H1 (cell line): ENCODE measurements around the gene SLC6A7. TPM values are rescaled to one million over a fixed set of nuclear protein-coding genes. Genes with fewer than 3 reads are reported as not detected.

ENCODE experiments used
- ASH2L ChIP-seq: fragments of 200-600, 300-600 bp; sonication (generic); IDR thresholded peaks from one replicate; pipeline ENCODE4 v1.7.1; 2017; ENCODE audit warnings: low read length
- BCL11A ChIP-seq, 2 experiments: IDR thresholded peaks; one replicate each; pipeline ENCODE4 v1.6.1; 2011; ENCODE audit warnings: low read depth in 2 of 2, low read length in 2 of 2, mild to moderate bottlenecking in 2 of 2
- CBX8 ChIP-seq: fragments of 300-800, 300-1000 bp; sonication (generic); IDR thresholded peaks from 2 replicates; pipeline ENCODE4 v1.7.1; 2016; ENCODE audit warnings: low read depth, low read length, borderline replicate concordance
- CHD2 ChIP-seq: IDR thresholded peaks from 2 replicates; pipeline ENCODE4 v1.6.1; 2012; ENCODE audit warnings: low read length, improper control_type of control experiment
- EGR1 ChIP-seq: IDR thresholded peaks from 2 replicates; pipeline ENCODE4 v1.6.1; 2011; ENCODE audit warnings: low read depth, low read length, borderline replicate concordance
- EP300 ChIP-seq, 2 experiments: IDR thresholded peaks; 1 replicate in 1 of 2; 2 replicates in 1 of 2; pipeline ENCODE4 v1.6.1; 2011 to 2012; ENCODE audit warnings: low read depth in 2 of 2, low read length in 2 of 2, mild to moderate bottlenecking in 2 of 2, borderline replicate concordance in 1 of 2, inconsistent platforms in 1 of 2, moderate library complexity in 1 of 2
- HDAC6 ChIP-seq: IDR thresholded peaks from one replicate; pipeline ENCODE4 v1.7.1; 2012; ENCODE audit warnings: low read depth, mild to moderate bottlenecking, inconsistent platforms, low read length, moderate library complexity
- JUND ChIP-seq: IDR thresholded peaks from 2 replicates; pipeline ENCODE4 v1.6.1; 2011; ENCODE audit warnings: mild to moderate bottlenecking, improper control_type of control experiment, low read length
- KDM5A ChIP-seq: fragments of 200-600 bp; IDR thresholded peaks from 2 replicates; pipeline ENCODE4 v1.7.1; 2012; ENCODE audit warnings: mild to moderate bottlenecking, low read length, inconsistent platforms, mixed read lengths
- NANOG ChIP-seq: IDR thresholded peaks from 2 replicates; pipeline ENCODE4 v1.6.1; 2011; ENCODE audit warnings: low read length, low read depth, mild to moderate bottlenecking, inconsistent platforms; ENCODE audit not compliant: insufficient read depth, poor library complexity, severe bottlenecking
- POU5F1 ChIP-seq: IDR thresholded peaks from 2 replicates; pipeline ENCODE4 v1.6.1; 2011; ENCODE audit warnings: low read depth, mild to moderate bottlenecking, low read length, moderate library complexity
- RAD21 ChIP-seq, 2 experiments: IDR thresholded peaks in 1 of 2; conservative IDR thresholded peaks in 1 of 2; 2 replicates each; pipeline ENCODE4 v1.6.1; 2011; ENCODE audit warnings: low read depth in 2 of 2, low read length in 2 of 2, improper control_type of control experiment in 1 of 2, inconsistent platforms in 1 of 2, mild to moderate bottlenecking in 1 of 2, moderate library complexity in 1 of 2
- RFX5 ChIP-seq: IDR thresholded peaks from 2 replicates; pipeline ENCODE4 v1.6.1; 2011; ENCODE audit warnings: low read depth, low read length, improper control_type of control experiment, borderline replicate concordance
- RNF2 ChIP-seq: fragments of 200-900, 300-1000 bp; sonication (generic); IDR thresholded peaks from 2 replicates; pipeline ENCODE4 v1.7.1; 2016; ENCODE audit warnings: borderline replicate concordance, low read depth, mild to moderate bottlenecking, antibody characterized with exemption, low read length; ENCODE audit not compliant: poor library complexity, severe bottlenecking; ENCODE audit errors: missing control alignments
- SIX5 ChIP-seq: IDR thresholded peaks from 2 replicates; pipeline ENCODE4 v1.6.1; 2011; ENCODE audit warnings: mild to moderate bottlenecking, low read depth, low read length
- SP2 ChIP-seq: IDR thresholded peaks from 2 replicates; pipeline ENCODE4 v1.6.1; 2012; ENCODE audit warnings: mild to moderate bottlenecking, low read length, inconsistent platforms
- SRF ChIP-seq: IDR thresholded peaks from 2 replicates; pipeline ENCODE4 v1.6.1; 2011; ENCODE audit warnings: mild to moderate bottlenecking, low read depth, low read length, moderate library complexity
- TAF1 ChIP-seq: IDR thresholded peaks from 2 replicates; pipeline ENCODE4 v1.6.1; 2011; ENCODE audit warnings: mild to moderate bottlenecking, low read depth, low read length
- TBP ChIP-seq: IDR thresholded peaks from 2 replicates; pipeline ENCODE4 v1.6.1; 2011; ENCODE audit warnings: low read depth, low read length, improper control_type of control experiment
- polyA plus RNA-seq, 7 experiments: library from polyadenylated mRNA; depleted of rRNA in 3 of 7; stranded (reverse) in 5 of 7; unstranded in 2 of 7; fragments of >200 nt in 5 of 7; fragments of 200-250 nt in 2 of 7; gene quantifications; 1 replicate in 5 of 7; 2 replicates in 1 of 7; 4 replicates in 1 of 7; pipeline versions ENCODE4 v1.2.1 to v1.2.3, GENCODE V29; 2011 to 2013; ENCODE audit warnings: missing spikeins in 2 of 7, mixed read lengths in 2 of 7
- total RNA-seq: library from RNA; stranded (reverse); fragmentation: NEBNext Ultra II Directional; extraction: Animal tissue kit (Norgen Biotek cat#: 25700); gene quantifications from 2 replicates; pipeline ENCODE4 v1.2.1, GENCODE V29; 2021
- TF ChIP-seq, protein P1 (sequence below): IDR thresholded peaks from 2 replicates; pipeline ENCODE4 v1.6.1; 2011; ENCODE audit warnings: low read length, improper control_type of control experiment
- TF ChIP-seq, protein P2 (sequence below): IDR thresholded peaks from 2 replicates; pipeline ENCODE4 v1.6.1; 2011; ENCODE audit warnings: low read depth, mild to moderate bottlenecking, low read length; ENCODE audit not compliant: insufficient read depth

Gene SLC6A7
- total and polyA plus RNA-seq, 2 of the 8 experiments (the other 6 are each of a cell fraction or from before 2014, with no cell fraction given): 0.07 to 0.12 TPM

DNA sequence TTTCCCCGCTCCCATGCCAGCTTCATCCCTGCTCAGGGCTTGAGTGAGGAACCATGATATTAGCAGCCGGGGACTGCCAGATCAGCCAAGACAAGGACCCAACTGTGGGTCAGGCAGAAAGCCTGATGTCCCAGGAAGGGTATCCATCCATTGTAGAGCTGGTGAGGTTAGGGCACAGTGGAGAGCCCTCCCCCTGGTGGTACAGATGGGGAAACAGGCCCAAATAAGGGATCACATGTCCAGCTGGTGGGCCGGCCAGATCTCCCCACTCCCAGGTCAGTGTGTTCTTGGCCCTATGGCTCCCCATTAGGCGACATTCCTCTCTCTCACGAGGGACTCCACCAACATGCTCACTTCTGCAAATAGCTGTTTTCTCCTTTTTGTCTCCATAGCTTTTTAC, 14.3 kb upstream of the SLC6A7 start (continued):
- no peak for TF ChIP-seq HDAC6
- no peak for TF ChIP-seq TAF1
- TF ChIP-seq EP300 (IDR thresholded peaks at IDR 0.05; ENCODE audit: borderline replicate concordance in 1 of 2, low read depth in 2 of 2, low read length in 2 of 2): no peak
- no peak for TF ChIP-seq CHD2
- TF ChIP-seq TBP: 0 out of 2 replicates have a peak, but pooled peaks have one; percentile 20
- TF ChIP-seq, protein P1, sequence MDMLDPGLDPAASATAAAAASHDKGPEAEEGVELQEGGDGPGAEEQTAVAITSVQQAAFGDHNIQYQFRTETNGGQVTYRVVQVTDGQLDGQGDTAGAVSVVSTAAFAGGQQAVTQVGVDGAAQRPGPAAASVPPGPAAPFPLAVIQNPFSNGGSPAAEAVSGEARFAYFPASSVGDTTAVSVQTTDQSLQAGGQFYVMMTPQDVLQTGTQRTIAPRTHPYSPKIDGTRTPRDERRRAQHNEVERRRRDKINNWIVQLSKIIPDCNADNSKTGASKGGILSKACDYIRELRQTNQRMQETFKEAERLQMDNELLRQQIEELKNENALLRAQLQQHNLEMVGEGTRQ: peak; percentile 75
- no peak for TF ChIP-seq SIX5
- TF ChIP-seq, protein P2, sequence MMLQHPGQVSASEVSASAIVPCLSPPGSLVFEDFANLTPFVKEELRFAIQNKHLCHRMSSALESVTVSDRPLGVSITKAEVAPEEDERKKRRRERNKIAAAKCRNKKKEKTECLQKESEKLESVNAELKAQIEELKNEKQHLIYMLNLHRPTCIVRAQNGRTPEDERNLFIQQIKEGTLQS: peak; percentile 72; the same call in 1 of the 2 replicates
- no peak for TF ChIP-seq POU5F1
- TF ChIP-seq CBX8: no peak
- TF ChIP-seq NANOG: no peak
- TF ChIP-seq SRF: peak; percentile 81
- TF ChIP-seq KDM5A: no peak
- TF ChIP-seq RFX5: no peak
- no peak for TF ChIP-seq RNF2
- TF ChIP-seq EGR1: no peak
- no peak for TF ChIP-seq SP2
- TF ChIP-seq ASH2L: no peak
- no peak for TF ChIP-seq BCL11A (IDR thresholded peaks at IDR 0.05; ENCODE audit: low read depth in 2 of 2, low read length in 2 of 2)
- peak; percentile 53 to 75 for TF ChIP-seq RAD21 (IDR thresholded peaks at IDR 0.05 in 1 of 2, conservative IDR thresholded peaks at IDR 0.05 in 1 of 2; ENCODE audit: low read depth in 2 of 2, low read length in 2 of 2)
- TF ChIP-seq JUND: no peak
